PC-9 (cell line): ENCODE measurements around the gene DLGAP4.

Experiments
- CTCF ChIP-seq: fragments of 200-600 bp; sonication (generic); conservative IDR thresholded peaks from 2 replicates; pipeline ENCODE4 v1.6.1; 2017; ENCODE audit warnings: mixed run types, antibody characterized with exemption, mild to moderate bottlenecking, moderate library complexity
- EZH2 ChIP-seq: fragments of 200-600 bp; sonication (generic); IDR thresholded peaks from 2 replicates; pipeline ENCODE4 v1.8.0; 2017; ENCODE audit warnings: antibody characterized with exemption, low read depth

GRCh38 chr20:36493801-36494114 is 187.6 kb downstream of the DLGAP4 start:
- TF ChIP-seq CTCF (no peak), EZH2 (no peak)
